ENCODE data around the gene PDE6C. TPM values are rescaled to one million over a fixed set of nuclear protein-coding genes. Genes with fewer than 3 reads are reported as not detected.

The PDE6C gene
- total RNA-seq, 1 experiment from 2014 or later, result not detected

- Histone ChIP-seq H3K27me3 (ENCODE audit: insufficient read depth, low read length) (no peaks in the 10 kb centered on the region), H2BK120ac (ENCODE audit: low read depth, low read length, poor library complexity, severe bottlenecking) (no peak overlapping the region), H3K9ac (ENCODE audit: extremely low read depth, insufficient read length, low read length) (no peak overlapping the region), H2BK15ac (ENCODE audit: low read depth, low read length) (no peak overlapping the region), H3K18ac (ENCODE audit: insufficient read length, low read depth, low read length) (no peak overlapping the region), H2BK20ac (ENCODE audit: low read depth, low read length, poor library complexity, severe bottlenecking) (no peak overlapping the region), H3K14ac (ENCODE audit: insufficient read depth, low read length) (no peak overlapping the region), H4K91ac (ENCODE audit: insufficient read length, low read depth, low read length) (no peak overlapping the region), H4K20me1 (ENCODE audit: control insufficient read depth, insufficient read depth, insufficient read length) (no peaks in the 10 kb centered on the region), H3K4ac (ENCODE audit: low read depth, low read length) (no peak overlapping the region), H2BK5ac (ENCODE audit: insufficient read length, low read length) (no peak overlapping the region), H3K56ac (ENCODE audit: insufficient read length, low read depth, low read length) (no peak overlapping the region), H2AFZ (ENCODE audit: low read length) (no peak overlapping the region), H3K23ac (ENCODE audit: insufficient read length, low read depth, low read length) (no peak overlapping the region), H4K5ac (ENCODE audit: insufficient read length, low read depth, low read length) (no peak overlapping the region), H3K27ac (ENCODE audit: insufficient read length, low read depth, low read length) (no peak overlapping the region), H4K8ac (replicated peaks; ENCODE audit: insufficient read length, low read depth, low read length) (no peak overlapping the region), H3K4me1 (ENCODE audit: insufficient read depth, low read length) (no peaks in the 10 kb centered on the region), H3K4me2 (ENCODE audit: insufficient read depth, insufficient read length, low read length) (no peak overlapping the region), H3K23me2 (ENCODE audit: insufficient read length, low read depth, low read length, poor library complexity, severe bottlenecking) (no peaks in the 10 kb centered on the region), H3K79me1 (ENCODE audit: insufficient read depth, low read depth, low read length, poor library complexity, severe bottlenecking) (no peaks in the 10 kb centered on the region), H3K9me3 (ENCODE audit: control insufficient read depth, low read depth, low read length) (no peaks in the 10 kb centered on the region), H2AK5ac (ENCODE audit: insufficient read length, low read length) (no peak overlapping the region), H3K79me2 (ENCODE audit: insufficient read depth, low read length) (no peaks in the 10 kb centered on the region), H3T11ph (ENCODE audit: low read length) (no peak overlapping the region), H2BK12ac (ENCODE audit: insufficient read length, low read depth, low read length) (no peak overlapping the region)
- no peaks in the 10 kb centered on the region for H3K27me3 Mint-ChIP-seq (ENCODE audit: low read depth)
- H3K4me1 Mint-ChIP-seq, result 0 out of 4 replicates have a peak, but pooled peaks cover 4% of the 10 kb centered on the region in 2 experiments
- no peak for TF ChIP-seq CTCF (conservative IDR thresholded peaks at IDR 0.05)
- H3K4me3 Mint-ChIP-seq, result no peak overlapping the region
- no CpG with 5 or more reads among the region's 5 CpGs for WGBS (ENCODE audit: extremely low coverage, insufficient read length, low lambda C conversion rate)
- no peaks in the 10 kb centered on the region for H3K36me3 Mint-ChIP-seq (ENCODE audit: insufficient read depth in 1 of 3, low read depth in 3 of 3)
- H3K9me3 Mint-ChIP-seq, result no peaks in the 10 kb centered on the region; a peak in 1 of 5 replicates
- no peak overlapping the region for H3K27ac Mint-ChIP-seq
- no peak for DNase-seq
Observed at GRCh38 chr10:93710333-93710909, 98.1 kb downstream of the PDE6C start.

All from H9 (cell line).